SK-N-SH (cell line): Measurements from ENCODE around the gene TBCE. TPM values are rescaled to one million over a fixed set of nuclear protein-coding genes. Genes with fewer than 3 reads are reported as not detected.

Experiments used
- CTCF ChIA-PET: fragments of 300-600, 350-600 bp; formaldehyde crosslinking; extraction: SDS; loops from one replicate; lab custom pipeline; 2021; lab: Yijun Ruan, JAX
- POLR2A ChIA-PET: fragments of 350-600 bp; sonication (Branson Sonifier 250); formaldehyde crosslinking; extraction: SDS; loops from one replicate; lab custom pipeline; 2020; ENCODE audit warnings: antibody characterized with exemption, inconsistent platforms; lab: Yijun Ruan, JAX
- DNase-seq: peaks from one replicate; pipeline ENCODE4 v3.0.0; 2012
- H2AFZ ChIP-seq: fragments of 200-600 bp; sonication (generic); 2 replicates; pipeline ENCODE4 v1.8.1; 2016; ENCODE audit warnings: antibody characterized with exemption, mild to moderate bottlenecking, low read depth
- H3F3A ChIP-seq: fragments of 200-600 bp; sonication (generic); replicated peaks from 2 replicates; pipeline ENCODE3; 2016; ENCODE audit warnings: antibody characterized with exemption, mild to moderate bottlenecking; ENCODE audit not compliant: insufficient read depth
- H3K27ac ChIP-seq, 2 experiments: fragments of 200-500 bp in 1 of 2; fragments of 200-600 bp in 1 of 2; sonication (Bioruptor generic) in 1 of 2; sonication (generic), shearing (Covaris generic) in 1 of 2; 2 replicates each; pipeline versions ENCODE4 v1.5.1 to v1.6.1; 2014 to 2016; ENCODE audit warnings: low read depth in 2 of 2, inconsistent platforms in 1 of 2, low read length in 1 of 2, mild to moderate bottlenecking in 1 of 2, mixed read lengths in 1 of 2
- H3K27me3 ChIP-seq: fragments of 200-600 bp; sonication (generic), shearing (Covaris generic); 2 replicates; pipeline ENCODE4 v1.6.1; 2016; ENCODE audit warnings: mixed run types; ENCODE audit not compliant: insufficient read depth
- H3K36me3 ChIP-seq, 2 experiments: fragments of 200-500 bp in 1 of 2; fragments of 200-600 bp in 1 of 2; sonication (Bioruptor generic) in 1 of 2; sonication (generic) in 1 of 2; replicated peaks in 1 of 2; 2 replicates each; pipeline versions ENCODE3 to v1.5.1; 2014 to 2016; ENCODE audit warnings: low read length in 1 of 2, mild to moderate bottlenecking in 1 of 2; ENCODE audit not compliant: insufficient read depth in 2 of 2, control insufficient read depth in 1 of 2
- H3K4me1 ChIP-seq, 2 experiments: fragments of 200-500 bp in 1 of 2; fragments of 200-600 bp in 1 of 2; sonication (Bioruptor generic) in 1 of 2; sonication (generic), shearing (Covaris generic) in 1 of 2; 2 replicates each; pipeline versions ENCODE4 v1.5.1 to v1.6.1; 2014 to 2016; ENCODE audit warnings: low read depth in 1 of 2, low read length in 1 of 2, mixed run types in 1 of 2; ENCODE audit not compliant: insufficient read depth in 2 of 2, control insufficient read depth in 1 of 2
- H3K4me2 ChIP-seq: fragments of 200-600 bp; sonication (generic), shearing (Covaris generic); 2 replicates; pipeline ENCODE4 v1.6.1; 2017; ENCODE audit warnings: mixed run types
- H3K4me3 ChIP-seq, 2 experiments: fragments of 200-500 bp in 1 of 2; fragments of 200-600 bp in 1 of 2; sonication (Bioruptor generic) in 1 of 2; sonication (generic), shearing (Covaris generic) in 1 of 2; 2 replicates each; pipeline versions ENCODE4 v1.5.1 to v1.8.1; 2014 to 2016; ENCODE audit warnings: low read depth in 2 of 2, inconsistent platforms in 1 of 2, low read length in 1 of 2, mild to moderate bottlenecking in 1 of 2, mixed read lengths in 1 of 2, moderate library complexity in 1 of 2
- H3K79me2 ChIP-seq: fragments of 200-600 bp; sonication (generic); 2 replicates; pipeline ENCODE4 v1.8.1; 2017; ENCODE audit warnings: mild to moderate bottlenecking; ENCODE audit not compliant: insufficient read depth
- H3K9ac ChIP-seq: fragments of 200-600 bp; sonication (generic); 2 replicates; pipeline ENCODE4 v1.6.1; 2017; ENCODE audit warnings: mixed run types
- H3K9me2 ChIP-seq: fragments of 200-600 bp; sonication (generic); 2 replicates; pipeline ENCODE4 v1.6.1; 2017; ENCODE audit warnings: mixed run types
- H3K9me3 ChIP-seq: fragments of 200-600 bp; sonication (generic); 2 replicates; pipeline ENCODE4 v1.6.1; 2017; ENCODE audit warnings: mixed run types, mild to moderate bottlenecking, moderate library complexity
- H4K20me1 ChIP-seq: fragments of 200-600 bp; sonication (generic); 2 replicates; pipeline ENCODE4 v1.6.1; 2017; ENCODE audit warnings: mild to moderate bottlenecking, mixed run types; ENCODE audit not compliant: insufficient read depth
- CHD2 ChIP-seq: fragments of 150-350 bp; IDR thresholded peaks from 2 replicates; pipeline ENCODE4 v1.6.1; 2018; ENCODE audit warnings: low read length; ENCODE audit not compliant: partially characterized antibody
- EP300 ChIP-seq, 2 experiments: IDR thresholded peaks; 2 replicates each; pipeline versions ENCODE4 v1.4.0 to v1.6.1; 2012; ENCODE audit warnings: borderline replicate concordance in 1 of 2, low read depth in 1 of 2, low read length in 1 of 2
- FOXM1 ChIP-seq: IDR thresholded peaks from 2 replicates; pipeline ENCODE4 v1.4.0; 2012; ENCODE audit warnings: low read depth, mild to moderate bottlenecking
- GATA2 ChIP-seq: sonication (generic); formaldehyde crosslinking; IDR thresholded peaks from 2 replicates; pipeline ENCODE4 v1.5.0; 2020; ENCODE audit warnings: mild to moderate bottlenecking, missing genetic modification reagents
- JUND ChIP-seq: IDR thresholded peaks from 2 replicates; pipeline ENCODE4 v1.4.0; 2012
- MEF2A ChIP-seq: IDR thresholded peaks from 2 replicates; pipeline ENCODE4 v1.4.0; 2012; ENCODE audit warnings: low read depth, borderline replicate concordance
- MXI1 ChIP-seq: IDR thresholded peaks from 2 replicates; pipeline ENCODE4 v1.6.1; 2012; ENCODE audit warnings: mild to moderate bottlenecking, low read depth, low read length, improper control_type of control experiment
- NFIC ChIP-seq: IDR thresholded peaks from 2 replicates; pipeline ENCODE4 v1.4.0; 2012; ENCODE audit warnings: borderline replicate concordance
- RAD21 ChIP-seq: IDR thresholded peaks from 2 replicates; pipeline ENCODE4 v1.6.1; 2012; ENCODE audit warnings: mild to moderate bottlenecking, low read length
- TAF1 ChIP-seq: IDR thresholded peaks from 2 replicates; pipeline ENCODE4 v1.6.1; 2012; ENCODE audit warnings: low read depth, mild to moderate bottlenecking, low read length, moderate library complexity, borderline replicate concordance
- TCF12 ChIP-seq: IDR thresholded peaks from 2 replicates; pipeline ENCODE4 v1.4.0; 2012
- TEAD4 ChIP-seq: IDR thresholded peaks from 2 replicates; pipeline ENCODE4 v1.4.0; 2012; ENCODE audit warnings: mild to moderate bottlenecking, borderline replicate concordance; ENCODE audit not compliant: insufficient read depth
- YY1 ChIP-seq: IDR thresholded peaks from 2 replicates; pipeline ENCODE4 v1.4.0; 2012; ENCODE audit warnings: low read depth, mild to moderate bottlenecking
- WGBS: methylation state at CpG from one replicate; pipeline ENCODE4 v1.1.6; 2017; ENCODE audit warnings: low lambda C conversion rate; 5-methylcytosine and 5-hydroxymethylcytosine counted together
- polyA plus RNA-seq, 3 experiments: library from polyadenylated mRNA; depleted of rRNA; stranded (reverse); fragments of >200 nt; gene quantifications; 2 replicates each; pipeline ENCODE4 v1.2.3, GENCODE V29; 2012
- TF ChIP-seq, protein P1 (sequence below): IDR thresholded peaks from 2 replicates; pipeline ENCODE4 v1.4.0; 2012; ENCODE audit warnings: low read depth
- TF ChIP-seq, protein P2 (sequence below): fragments of 150-350 bp; IDR thresholded peaks from 2 replicates; pipeline ENCODE4 v1.6.1; 2017; ENCODE audit warnings: antibody characterized with exemption, low read length, low read depth, borderline replicate concordance
- TF ChIP-seq, protein P3 (sequence below): IDR thresholded peaks from 2 replicates; pipeline ENCODE4; 2012
- TF ChIP-seq, protein P4 (sequence below): IDR thresholded peaks from 2 replicates; pipeline ENCODE4 v1.4.0; 2012; ENCODE audit warnings: low read depth, borderline replicate concordance
- TF ChIP-seq, protein P5 (sequence below): IDR thresholded peaks from 2 replicates; pipeline ENCODE4 v1.6.1; 2012; ENCODE audit warnings: mild to moderate bottlenecking, low read depth, low read length, moderate library complexity

Gene TBCE
- polyA plus RNA-seq, 1 of the 3 experiments (the other 2 are of a cell fraction) = 18.3 TPM

DNA sequence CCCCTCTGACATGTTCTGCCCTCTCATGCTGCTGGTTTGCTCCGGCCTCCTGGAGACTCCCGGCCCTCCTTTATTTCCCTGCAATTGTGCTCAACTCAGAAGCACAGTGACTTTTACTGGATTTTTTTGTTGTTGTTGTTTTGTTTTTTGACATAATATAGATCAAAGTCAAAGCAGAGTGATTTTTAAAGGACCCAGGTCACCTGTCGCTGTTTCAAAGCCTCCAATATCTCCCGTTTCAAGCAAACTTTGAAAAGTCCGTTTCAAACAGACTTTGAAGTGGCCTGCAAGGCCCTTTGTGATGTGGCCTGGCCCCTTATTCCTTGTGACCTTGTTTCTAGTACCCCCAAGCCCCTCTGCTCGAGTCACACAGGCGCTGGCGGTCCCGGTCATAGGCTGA lies 58.1 kb downstream of the TBCE start:
- H3K9ac ChIP-seq = no peak overlapping the region

DNA sequence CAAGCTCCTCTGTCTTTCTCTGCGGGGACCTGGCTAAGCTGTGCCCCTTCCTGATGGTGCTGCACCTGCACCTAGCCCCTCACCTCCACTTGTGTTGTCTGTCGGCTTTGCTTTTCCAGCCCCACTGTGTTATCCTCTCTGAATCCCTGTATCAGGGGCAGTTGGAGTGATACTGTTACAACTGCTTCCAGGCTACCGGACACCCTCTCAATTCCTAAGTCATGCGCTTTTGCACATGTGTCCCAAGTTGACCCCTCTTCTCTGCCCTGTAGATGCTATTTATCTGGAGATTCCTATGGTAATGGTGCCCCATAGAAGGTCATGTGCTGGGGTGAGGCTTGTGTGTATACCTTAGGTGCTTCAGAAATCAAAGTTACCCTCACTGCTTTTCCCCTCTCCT lies 58.9 kb downstream of the TBCE start:
- Histone ChIP-seq H3F3A (no peaks in the 10 kb centered on the region), H3K79me2 (peaks cover 21% of the 10 kb centered on the region; the same call in 1 of the 2 replicates), H3K36me3 (no peaks in the 10 kb centered on the region), H3K9ac (no peak overlapping the region), H4K20me1 (no peaks in the 10 kb centered on the region), H3K27me3 (no peaks in the 10 kb centered on the region), H3K9me3 (no peaks in the 10 kb centered on the region), H3K4me2 (no peak overlapping the region), H2AFZ (no peak overlapping the region), H3K9me2 (no peaks in the 10 kb centered on the region), H3K4me3 (no peak overlapping the region), H3K27ac (no peak overlapping the region), H3K4me1 (peaks cover 0 to 17% of the 10 kb centered on the region in 2 experiments; a peak in 1 of 4 replicates)
- WGBS = 87% methylated on average over 3 of the region's 4 CpGs
- CTCF ChIA-PET = interaction anchor here (1.7 to 4.6 kb wide), 2 partner anchors 10 to 17 kb away, joined by 4 to 35 read pairs; no protein-coding TSS in a partner anchor
- POLR2A ChIA-PET = no interaction called here
- no peak for DNase-seq
- no peak for TF ChIP-seq YY1
- no peak for TF ChIP-seq MEF2A
- TF ChIP-seq TAF1 = no peak
- TF ChIP-seq, protein P1, sequence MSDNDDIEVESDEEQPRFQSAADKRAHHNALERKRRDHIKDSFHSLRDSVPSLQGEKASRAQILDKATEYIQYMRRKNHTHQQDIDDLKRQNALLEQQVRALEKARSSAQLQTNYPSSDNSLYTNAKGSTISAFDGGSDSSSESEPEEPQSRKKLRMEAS = no peak
- no peak for TF ChIP-seq MXI1
- no peak for TF ChIP-seq JUND
- TF ChIP-seq EP300 (IDR thresholded peaks at IDR 0.05; ENCODE audit: borderline replicate concordance in 1 of 2, low read depth in 1 of 2, low read length in 1 of 2) = no peak
- TF ChIP-seq, protein P2, sequence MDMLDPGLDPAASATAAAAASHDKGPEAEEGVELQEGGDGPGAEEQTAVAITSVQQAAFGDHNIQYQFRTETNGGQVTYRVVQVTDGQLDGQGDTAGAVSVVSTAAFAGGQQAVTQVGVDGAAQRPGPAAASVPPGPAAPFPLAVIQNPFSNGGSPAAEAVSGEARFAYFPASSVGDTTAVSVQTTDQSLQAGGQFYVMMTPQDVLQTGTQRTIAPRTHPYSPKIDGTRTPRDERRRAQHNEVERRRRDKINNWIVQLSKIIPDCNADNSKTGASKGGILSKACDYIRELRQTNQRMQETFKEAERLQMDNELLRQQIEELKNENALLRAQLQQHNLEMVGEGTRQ = no peak
- no peak for TF ChIP-seq TCF12
- TF ChIP-seq, protein P3, sequence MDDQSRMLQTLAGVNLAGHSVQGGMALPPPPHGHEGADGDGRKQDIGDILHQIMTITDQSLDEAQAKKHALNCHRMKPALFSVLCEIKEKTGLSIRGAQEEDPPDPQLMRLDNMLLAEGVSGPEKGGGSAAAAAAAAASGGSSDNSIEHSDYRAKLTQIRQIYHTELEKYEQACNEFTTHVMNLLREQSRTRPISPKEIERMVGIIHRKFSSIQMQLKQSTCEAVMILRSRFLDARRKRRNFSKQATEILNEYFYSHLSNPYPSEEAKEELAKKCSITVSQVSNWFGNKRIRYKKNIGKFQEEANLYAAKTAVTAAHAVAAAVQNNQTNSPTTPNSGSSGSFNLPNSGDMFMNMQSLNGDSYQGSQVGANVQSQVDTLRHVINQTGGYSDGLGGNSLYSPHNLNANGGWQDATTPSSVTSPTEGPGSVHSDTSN = no peak
- TF ChIP-seq, protein P4, sequence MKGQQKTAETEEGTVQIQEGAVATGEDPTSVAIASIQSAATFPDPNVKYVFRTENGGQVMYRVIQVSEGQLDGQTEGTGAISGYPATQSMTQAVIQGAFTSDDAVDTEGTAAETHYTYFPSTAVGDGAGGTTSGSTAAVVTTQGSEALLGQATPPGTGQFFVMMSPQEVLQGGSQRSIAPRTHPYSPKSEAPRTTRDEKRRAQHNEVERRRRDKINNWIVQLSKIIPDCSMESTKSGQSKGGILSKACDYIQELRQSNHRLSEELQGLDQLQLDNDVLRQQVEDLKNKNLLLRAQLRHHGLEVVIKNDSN = no peak
- TF ChIP-seq FOXM1 = no peak
- TF ChIP-seq TEAD4 = no peak
- no peak for TF ChIP-seq RAD21
- TF ChIP-seq NFIC = no peak
- TF ChIP-seq CHD2 = no peak
- TF ChIP-seq, protein P5, sequence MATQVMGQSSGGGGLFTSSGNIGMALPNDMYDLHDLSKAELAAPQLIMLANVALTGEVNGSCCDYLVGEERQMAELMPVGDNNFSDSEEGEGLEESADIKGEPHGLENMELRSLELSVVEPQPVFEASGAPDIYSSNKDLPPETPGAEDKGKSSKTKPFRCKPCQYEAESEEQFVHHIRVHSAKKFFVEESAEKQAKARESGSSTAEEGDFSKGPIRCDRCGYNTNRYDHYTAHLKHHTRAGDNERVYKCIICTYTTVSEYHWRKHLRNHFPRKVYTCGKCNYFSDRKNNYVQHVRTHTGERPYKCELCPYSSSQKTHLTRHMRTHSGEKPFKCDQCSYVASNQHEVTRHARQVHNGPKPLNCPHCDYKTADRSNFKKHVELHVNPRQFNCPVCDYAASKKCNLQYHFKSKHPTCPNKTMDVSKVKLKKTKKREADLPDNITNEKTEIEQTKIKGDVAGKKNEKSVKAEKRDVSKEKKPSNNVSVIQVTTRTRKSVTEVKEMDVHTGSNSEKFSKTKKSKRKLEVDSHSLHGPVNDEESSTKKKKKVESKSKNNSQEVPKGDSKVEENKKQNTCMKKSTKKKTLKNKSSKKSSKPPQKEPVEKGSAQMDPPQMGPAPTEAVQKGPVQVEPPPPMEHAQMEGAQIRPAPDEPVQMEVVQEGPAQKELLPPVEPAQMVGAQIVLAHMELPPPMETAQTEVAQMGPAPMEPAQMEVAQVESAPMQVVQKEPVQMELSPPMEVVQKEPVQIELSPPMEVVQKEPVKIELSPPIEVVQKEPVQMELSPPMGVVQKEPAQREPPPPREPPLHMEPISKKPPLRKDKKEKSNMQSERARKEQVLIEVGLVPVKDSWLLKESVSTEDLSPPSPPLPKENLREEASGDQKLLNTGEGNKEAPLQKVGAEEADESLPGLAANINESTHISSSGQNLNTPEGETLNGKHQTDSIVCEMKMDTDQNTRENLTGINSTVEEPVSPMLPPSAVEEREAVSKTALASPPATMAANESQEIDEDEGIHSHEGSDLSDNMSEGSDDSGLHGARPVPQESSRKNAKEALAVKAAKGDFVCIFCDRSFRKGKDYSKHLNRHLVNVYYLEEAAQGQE = no peak

More for the DNA sequence above, 58.1 kb downstream of the TBCE start:
- TF ChIP-seq CHD2 (no peak), TEAD4 (no peak), GATA2 (CRISPR knock-in tag) (no peak), YY1 (no peak)
- TF ChIP-seq, protein P1 = no peak
- H3K4me2 ChIP-seq = no peak overlapping the region
- ChIA-PET CTCF (interaction anchor here (4.6 kb wide), 1 partner anchor 10 kb away, joined by 35 read pairs; no protein-coding TSS in a partner anchor), POLR2A (no interaction called here)
- H3K27me3 ChIP-seq = no peaks in the 10 kb centered on the region
- DNase-seq = no peak
- no peaks in the 10 kb centered on the region for H3K9me3 ChIP-seq
- no peaks in the 10 kb centered on the region for H3K9me2 ChIP-seq
- no peak overlapping the region for H3K27ac ChIP-seq
- H3K79me2 ChIP-seq = peaks cover 24% of the 10 kb centered on the region; the same call in 1 of the 2 replicates
- H4K20me1 ChIP-seq = no peaks in the 10 kb centered on the region
- H2AFZ ChIP-seq = no peak overlapping the region
- WGBS = 96% methylated on average over 9 of the region's 9 CpGs
- H3K4me3 ChIP-seq = no peak overlapping the region
- no peaks in the 10 kb centered on the region for H3F3A ChIP-seq
- peaks cover 0 to 17% of the 10 kb centered on the region in 2 experiments; a peak in 1 of 4 replicates for H3K4me1 ChIP-seq
- H3K36me3 ChIP-seq = no peaks in the 10 kb centered on the region
